Stomach (tissue), 4 donors: ENCODE results near the gene SORCS2.

ENCODE experiments used
- CTCF ChIP-seq, 7 experiments: fragments of 450-650 bp in 4 of 7; fragments of 200-600 bp in 3 of 7; sonication (generic) in 3 of 7; IDR thresholded peaks; one replicate each; pipeline ENCODE4 v1.5.1; 2016 to 2019; ENCODE audit warnings: antibody characterized with exemption in 7 of 7, control low read depth in 2 of 7, mild to moderate bottlenecking in 1 of 7
- EP300 ChIP-seq: sonication (generic); formaldehyde crosslinking; IDR thresholded peaks from one replicate; pipeline ENCODE4 v1.6.1; 2017; ENCODE audit warnings: antibody characterized with exemption
- POLR2A ChIP-seq, 4 donors: fragments of 450-650 bp; IDR thresholded peaks; one replicate each; pipeline ENCODE4 v1.6.1; 2016; ENCODE audit warnings: antibody characterized with exemption in 4 of 4, control low read depth in 2 of 4, mild to moderate bottlenecking in 1 of 4, moderate library complexity in 1 of 4
- POLR2AphosphoS5 ChIP-seq, 3 donors: sonication (generic); formaldehyde crosslinking; IDR thresholded peaks; one replicate each; pipeline ENCODE4 v1.6.1; 2016; ENCODE audit warnings: antibody characterized with exemption in 3 of 3

- no peak for TF ChIP-seq CTCF (IDR thresholded peaks at IDR 0.05)
- no peak for TF ChIP-seq POLR2A (IDR thresholded peaks at IDR 0.05)
- TF ChIP-seq POLR2AphosphoS5 (IDR thresholded peaks at IDR 0.05) = no peak
- TF ChIP-seq EP300 = no peak
These were observed 221.7 kb downstream of the SORCS2 start for GRCh38 chr4:7414046-7414445.
